GM12878 (cell line): ENCODE data around the gene CTIF. TPM values are rescaled to one million over a fixed set of nuclear protein-coding genes. Genes with fewer than 3 reads are reported as not detected.

Experiments used
- ATAC-seq: fragments of 200-7000 bp; cut with Tn5 transposase; 3 replicates; pipeline ENCODE4 v1.9.1; 2020; ENCODE audit warnings: mild to moderate bottlenecking, moderate library complexity
- BruUV-seq: library from RNA; stranded (reverse); fragments of 400-500 nt; replicated peaks from 2 replicates; lab custom pipeline; 2021; lab: Mats Ljungman, UMichigan
- CTCF ChIA-PET: fragments of 300-600 bp; sonication (Branson Sonifier 250); formaldehyde crosslinking; extraction: SDS; loops from one replicate; lab custom pipeline; 2021; ENCODE audit warnings: inconsistent platforms; lab: Yijun Ruan, JAX
- POLR2A ChIA-PET: fragments of 350-600 bp; formaldehyde crosslinking; extraction: SDS; loops from one replicate; lab custom pipeline; 2021; ENCODE audit warnings: inconsistent platforms; lab: Charles Lee
- RAD21 ChIA-PET: fragments of 300-600 bp; sonication (Branson Sonifier 250); formaldehyde crosslinking; loops from one replicate; lab custom pipeline; 2023; ENCODE audit warnings: antibody characterized with exemption; ENCODE audit not compliant: unreplicated experiment; lab: Charles Lee
- SMC1A ChIA-PET: fragments of 300-600 bp; sonication (Branson Sonifier 250); formaldehyde crosslinking; loops from one replicate; lab custom pipeline; 2023; ENCODE audit not compliant: unreplicated experiment, uncharacterized antibody; lab: Charles Lee
- DNase-seq: peaks from one replicate; pipeline ENCODE4 v3.0.0-alpha.2; 2011; ENCODE audit warnings: low read depth, low spot score
- FAIRE-seq: peaks from 3 replicates; lab custom pipeline; 2011; peaks lifted over from hg19 to GRCh38; lab: Jason Lieb, UNC
- H2AFZ ChIP-seq: 2 replicates; pipeline ENCODE4 v1.6.0; 2011; ENCODE audit warnings: low read depth, low read length, control low read depth; ENCODE audit not compliant: control insufficient read depth
- H3K27ac ChIP-seq: 2 replicates; pipeline ENCODE4 v1.5.1; 2011; ENCODE audit warnings: control low read depth; ENCODE audit not compliant: control insufficient read depth, insufficient read depth
- H3K27me3 ChIP-seq, 2 experiments: replicated peaks in 1 of 2; 2 replicates each; pipeline versions ENCODE4 v1.6.0 to v1.6.1; 2011; ENCODE audit warnings: low read length in 1 of 2; ENCODE audit not compliant: control insufficient read depth in 2 of 2, insufficient read depth in 2 of 2
- H3K36me3 ChIP-seq, 2 experiments: 2 replicates each; pipeline ENCODE4 v1.5.1; 2011; ENCODE audit warnings: low read length in 1 of 2; ENCODE audit not compliant: control insufficient read depth in 2 of 2, insufficient read depth in 2 of 2
- H3K4me1 ChIP-seq: 2 replicates; pipeline ENCODE4 v1.6.1; 2011; ENCODE audit warnings: mild to moderate bottlenecking, low read length, moderate library complexity, mixed read lengths; ENCODE audit not compliant: control insufficient read depth, insufficient read depth
- H3K4me2 ChIP-seq: 2 replicates; pipeline ENCODE4 v1.6.0; 2011; ENCODE audit warnings: control low read depth; ENCODE audit not compliant: control insufficient read depth, insufficient read depth
- H3K4me3 ChIP-seq: fragments of 200-600 bp; sonication (generic); 2 replicates; pipeline ENCODE4 v1.5.1; 2016
- H3K79me2 ChIP-seq: 2 replicates; pipeline ENCODE4 v1.6.0; 2011; ENCODE audit warnings: low read length; ENCODE audit not compliant: control insufficient read depth, insufficient read depth
- H3K9ac ChIP-seq: 2 replicates; pipeline ENCODE4 v1.8.0; 2011; ENCODE audit warnings: low read length, control low read depth, mixed read lengths; ENCODE audit not compliant: control insufficient read depth, insufficient read depth
- H3K9me3 ChIP-seq: replicated peaks from 3 replicates; pipeline ENCODE4 v1.5.1; 2011; ENCODE audit warnings: mild to moderate bottlenecking, low read length; ENCODE audit not compliant: control insufficient read depth, insufficient read depth
- H4K20me1 ChIP-seq: 2 replicates; pipeline ENCODE4 v1.6.0; 2011; ENCODE audit not compliant: control insufficient read depth, insufficient read depth
- CREM ChIP-seq: IDR thresholded peaks from 2 replicates; pipeline ENCODE4 v1.6.1; 2014; ENCODE audit warnings: antibody characterized with exemption, low read depth
- FOXK2 ChIP-seq: fragments of 450-650 bp; IDR thresholded peaks from 2 replicates; pipeline ENCODE4 v1.6.1; 2017; ENCODE audit warnings: mild to moderate bottlenecking, moderate library complexity
- HDAC2 ChIP-seq: fragments of 200-600 bp; sonication (generic); IDR thresholded peaks from 2 replicates; pipeline ENCODE4 v1.6.1; 2017
- JUND ChIP-seq: IDR thresholded peaks from 2 replicates; pipeline ENCODE4 v1.6.1; 2012; ENCODE audit warnings: low read depth, mild to moderate bottlenecking, low read length, improper control_type of control experiment, moderate library complexity
- MXI1 ChIP-seq: fragments of 150-350 bp; IDR thresholded peaks from 2 replicates; pipeline ENCODE4 v1.6.1; 2011; ENCODE audit warnings: low read depth, mild to moderate bottlenecking, inconsistent platforms, low read length, improper control_type of control experiment
- NFYB ChIP-seq: IDR thresholded peaks from 2 replicates; pipeline ENCODE4 v1.6.1; 2011; ENCODE audit warnings: low read depth, mild to moderate bottlenecking, low read length, improper control_type of control experiment, moderate library complexity; ENCODE audit not compliant: insufficient read depth
- RAD21 ChIP-seq: IDR thresholded peaks from 2 replicates; pipeline ENCODE4 v1.6.1; 2011; ENCODE audit warnings: mild to moderate bottlenecking, low read depth, low read length, moderate library complexity; ENCODE audit not compliant: insufficient read depth
- SMAD1 ChIP-seq: fragments of 450-650 bp; IDR thresholded peaks from 2 replicates; pipeline ENCODE4 v1.6.1; 2018; ENCODE audit warnings: mild to moderate bottlenecking, low read depth; ENCODE audit not compliant: partially characterized antibody
- USF1 ChIP-seq: IDR thresholded peaks from 2 replicates; pipeline ENCODE4 v1.6.1; 2011; ENCODE audit warnings: borderline replicate concordance, low read depth, mild to moderate bottlenecking, moderate library complexity, mixed read lengths, low read length; ENCODE audit not compliant: insufficient read depth; ENCODE audit errors: extremely low read length
- YBX1 ChIP-seq: fragments of 450-650 bp; IDR thresholded peaks from 2 replicates; pipeline ENCODE4 v1.6.1; 2016; ENCODE audit warnings: antibody characterized with exemption
- ZBTB4 ChIP-seq: fragments of 450-650 bp; formaldehyde crosslinking; IDR thresholded peaks from 2 replicates; pipeline ENCODE4 v1.4.0; 2022; ENCODE audit warnings: mild to moderate bottlenecking, moderate library complexity
- whole genome bisulfite sequencing: methylation state at CpG from one replicate; pipeline ENCODE4 v1.1.6; 2016; ENCODE audit warnings: low lambda C conversion rate; ENCODE audit not compliant: insufficient replicate concordance, insufficient coverage; ENCODE audit errors: missing lambda C conversion rate; 5-methylcytosine and 5-hydroxymethylcytosine counted together
- in situ Hi-C: fragments of 300-500 bp; cut with MboI; formaldehyde crosslinking; loops from 9 replicates; pipeline ENCODE4 v1.14.3; 2018; ENCODE audit warnings: mixed read lengths
- intact Hi-C: fragments of 100-400 bp; cut with micrococcal nuclease; formaldehyde crosslinking; loops from one replicate; pipeline ENCODE4 v1.14.2; 2022; ENCODE audit not compliant: unreplicated experiment
- polyA plus RNA-seq, 11 experiments: library from polyadenylated mRNA; depleted of rRNA in 4 of 11; unstranded in 6 of 11; stranded (reverse) in 5 of 11; fragments of >200 nt; fragmentation: Nextera tagmentation in 4 of 11; fragmentation: Illumina TruSeq in 1 of 11; extraction: Ambion mirVana in 4 of 11; extraction: Trizol in 1 of 11; gene quantifications; 1 replicate in 1 of 11; 2 replicates in 10 of 11; pipeline versions ENCODE4 v1.2.1 to v1.2.3, GENCODE V29; 2011 to 2016; ENCODE audit warnings: inconsistent platforms in 2 of 11, missing spikeins in 2 of 11, low read depth in 1 of 11
- total RNA-seq, 4 experiments: library from RNA; depleted of rRNA in 3 of 4; stranded (reverse); fragments of >200 nt in 3 of 4; fragmentation: Illumina TruSeq in 1 of 4; extraction: Trizol in 1 of 4; gene quantifications; 2 replicates each; pipeline versions ENCODE4 v1.2.1 to v1.2.3, GENCODE V29; 2013 to 2021
- TF ChIP-seq, protein P1 (sequence below): fragments of 450-650 bp; IDR thresholded peaks from 2 replicates; pipeline ENCODE4 v1.6.1; 2017; ENCODE audit warnings: low read depth, mild to moderate bottlenecking, moderate library complexity
- TF ChIP-seq, protein P2 (sequence below): fragments of 450-650 bp; IDR thresholded peaks from 2 replicates; pipeline ENCODE4 v1.6.1; 2017; ENCODE audit warnings: borderline replicate concordance
- TF ChIP-seq, protein P3 (sequence below): fragments of 450-650 bp; IDR thresholded peaks from 2 replicates; pipeline ENCODE4 v1.6.1; 2016; ENCODE audit warnings: mild to moderate bottlenecking

Gene CTIF
- total and polyA plus RNA-seq, 10 of the 15 experiments (the other 5 are each of a cell fraction or from before 2014, with no cell fraction given): 0.06 to 11.6 (median 2.5) TPM

- 92% methylated on average over 35 of the region's 43 CpGs for WGBS
- ChIA-PET SMC1A (no interaction called here), POLR2A (no interaction called here), RAD21 (no interaction called here), CTCF (interaction anchor here (0.6 to 1.2 kb wide), 2 partner anchors 182 to 336 kb away, joined by 3 read pairs; no protein-coding TSS in a partner anchor)
- DNase-seq (no peak), ATAC-seq (no peak), FAIRE-seq (no peak)
- intact Hi-C loops (no loop called here), in situ Hi-C loops (no loop called here)
- H3K4me2 ChIP-seq: no peak overlapping the region
- no peaks in the 10 kb centered on the region for H3K9me3 ChIP-seq
- no peaks in the 10 kb centered on the region; a peak in 1 of 4 replicates for H3K36me3 ChIP-seq
- H3K79me2 ChIP-seq: no peaks in the 10 kb centered on the region
- H4K20me1 ChIP-seq: no peaks in the 10 kb centered on the region
- no peak overlapping the region for H3K9ac ChIP-seq
- H2AFZ ChIP-seq: no peak overlapping the region
- H3K4me3 ChIP-seq: no peak overlapping the region
- 0 out of 2 replicates have a peak, but pooled peaks cover 2% of the 10 kb centered on the region for H3K4me1 ChIP-seq
- no peak overlapping the region for H3K27ac ChIP-seq
- BruUV-seq: no TSS peak
- H3K27me3 ChIP-seq: no peaks in the 10 kb centered on the region
- TF ChIP-seq, protein P1, sequence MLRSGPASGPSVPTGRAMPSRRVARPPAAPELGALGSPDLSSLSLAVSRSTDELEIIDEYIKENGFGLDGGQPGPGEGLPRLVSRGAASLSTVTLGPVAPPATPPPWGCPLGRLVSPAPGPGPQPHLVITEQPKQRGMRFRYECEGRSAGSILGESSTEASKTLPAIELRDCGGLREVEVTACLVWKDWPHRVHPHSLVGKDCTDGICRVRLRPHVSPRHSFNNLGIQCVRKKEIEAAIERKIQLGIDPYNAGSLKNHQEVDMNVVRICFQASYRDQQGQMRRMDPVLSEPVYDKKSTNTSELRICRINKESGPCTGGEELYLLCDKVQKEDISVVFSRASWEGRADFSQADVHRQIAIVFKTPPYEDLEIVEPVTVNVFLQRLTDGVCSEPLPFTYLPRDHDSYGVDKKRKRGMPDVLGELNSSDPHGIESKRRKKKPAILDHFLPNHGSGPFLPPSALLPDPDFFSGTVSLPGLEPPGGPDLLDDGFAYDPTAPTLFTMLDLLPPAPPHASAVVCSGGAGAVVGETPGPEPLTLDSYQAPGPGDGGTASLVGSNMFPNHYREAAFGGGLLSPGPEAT: no peak
- TF ChIP-seq ZBTB4 (no peak), CREM (no peak), FOXK2 (no peak), YBX1 (no peak), SMAD1 (no peak), MXI1 (no peak), JUND (no peak), HDAC2 (no peak), USF1 (no peak), RAD21 (no peak), NFYB (no peak)
- TF ChIP-seq, protein P2, sequence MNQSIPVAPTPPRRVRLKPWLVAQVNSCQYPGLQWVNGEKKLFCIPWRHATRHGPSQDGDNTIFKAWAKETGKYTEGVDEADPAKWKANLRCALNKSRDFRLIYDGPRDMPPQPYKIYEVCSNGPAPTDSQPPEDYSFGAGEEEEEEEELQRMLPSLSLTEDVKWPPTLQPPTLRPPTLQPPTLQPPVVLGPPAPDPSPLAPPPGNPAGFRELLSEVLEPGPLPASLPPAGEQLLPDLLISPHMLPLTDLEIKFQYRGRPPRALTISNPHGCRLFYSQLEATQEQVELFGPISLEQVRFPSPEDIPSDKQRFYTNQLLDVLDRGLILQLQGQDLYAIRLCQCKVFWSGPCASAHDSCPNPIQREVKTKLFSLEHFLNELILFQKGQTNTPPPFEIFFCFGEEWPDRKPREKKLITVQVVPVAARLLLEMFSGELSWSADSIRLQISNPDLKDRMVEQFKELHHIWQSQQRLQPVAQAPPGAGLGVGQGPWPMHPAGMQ: no peak
- TF ChIP-seq, protein P3, sequence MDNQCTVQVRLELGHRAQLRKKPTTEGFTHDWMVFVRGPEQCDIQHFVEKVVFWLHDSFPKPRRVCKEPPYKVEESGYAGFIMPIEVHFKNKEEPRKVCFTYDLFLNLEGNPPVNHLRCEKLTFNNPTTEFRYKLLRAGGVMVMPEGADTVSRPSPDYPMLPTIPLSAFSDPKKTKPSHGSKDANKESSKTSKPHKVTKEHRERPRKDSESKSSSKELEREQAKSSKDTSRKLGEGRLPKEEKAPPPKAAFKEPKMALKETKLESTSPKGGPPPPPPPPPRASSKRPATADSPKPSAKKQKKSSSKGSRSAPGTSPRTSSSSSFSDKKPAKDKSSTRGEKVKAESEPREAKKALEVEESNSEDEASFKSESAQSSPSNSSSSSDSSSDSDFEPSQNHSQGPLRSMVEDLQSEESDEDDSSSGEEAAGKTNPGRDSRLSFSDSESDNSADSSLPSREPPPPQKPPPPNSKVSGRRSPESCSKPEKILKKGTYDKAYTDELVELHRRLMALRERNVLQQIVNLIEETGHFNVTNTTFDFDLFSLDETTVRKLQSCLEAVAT: no peak
Measured at GRCh38 chr18:48859311-48860268, 320.8 kb downstream of the CTIF start.
